NCI-H187 (cell line): Measurements from ENCODE around the gene ST6GALNAC4.
"Not testable (repeated sequence)": the region's sequence is repeated elsewhere in the genome, so short reads cannot be mapped to it uniquely, and the experiment has no call there.

Experiments used
- DNase-seq, 2 experiments: peaks; one replicate each; lab custom pipeline; 2025; lab: John Stamatoyannopoulos, UW

Gene ST6GALNAC4

GRCh38 chr9:127870153-127870491 is 46.7 kb downstream of the ST6GALNAC4 start:
- not testable (repeated sequence) for DNase-seq

GRCh38 chr9:127869310-127870152 is 47.3 kb downstream of the ST6GALNAC4 start:
- peak; percentile 8 to 22 for DNase-seq

- DNase-seq = no peak
Observed at GRCh38 chr9:127868278-127868902, 48.5 kb downstream of the ST6GALNAC4 start.

GRCh38 chr9:127867356-127868277 is 49.2 kb downstream of the ST6GALNAC4 start:
- DNase-seq = no peak

- DNase-seq = no peak
Observed at GRCh38 chr9:127866535-127866934, 50.3 kb downstream of the ST6GALNAC4 start.

GRCh38 chr9:127865645-127866464 is 51.0 kb downstream of the ST6GALNAC4 start:
- no peak for DNase-seq

- no peak for DNase-seq
Observed at GRCh38 chr9:127863191-127863621, 53.6 kb downstream of the ST6GALNAC4 start.

GRCh38 chr9:127862075-127863011 is 54.5 kb downstream of the ST6GALNAC4 start:
- DNase-seq = no peak

- DNase-seq = no peak
Observed at GRCh38 chr9:127860779-127861178, 56.1 kb downstream of the ST6GALNAC4 start.

- no peak for DNase-seq
Observed at GRCh38 chr9:127860260-127860659, 56.6 kb downstream of the ST6GALNAC4 start.

- DNase-seq = no peak
Observed at GRCh38 chr9:127858041-127858512, 58.8 kb downstream of the ST6GALNAC4 start.
